Activated T-cell treated with anti-CD3 and anti-CD28 coated beads for 4 hours (primary cell): Measurements from ENCODE around the gene STRA6.

ENCODE experiments used
- DNase-seq: peaks from one replicate; pipeline ENCODE4 v3.0.0-alpha.2; 2020

The STRA6 gene

DNA sequence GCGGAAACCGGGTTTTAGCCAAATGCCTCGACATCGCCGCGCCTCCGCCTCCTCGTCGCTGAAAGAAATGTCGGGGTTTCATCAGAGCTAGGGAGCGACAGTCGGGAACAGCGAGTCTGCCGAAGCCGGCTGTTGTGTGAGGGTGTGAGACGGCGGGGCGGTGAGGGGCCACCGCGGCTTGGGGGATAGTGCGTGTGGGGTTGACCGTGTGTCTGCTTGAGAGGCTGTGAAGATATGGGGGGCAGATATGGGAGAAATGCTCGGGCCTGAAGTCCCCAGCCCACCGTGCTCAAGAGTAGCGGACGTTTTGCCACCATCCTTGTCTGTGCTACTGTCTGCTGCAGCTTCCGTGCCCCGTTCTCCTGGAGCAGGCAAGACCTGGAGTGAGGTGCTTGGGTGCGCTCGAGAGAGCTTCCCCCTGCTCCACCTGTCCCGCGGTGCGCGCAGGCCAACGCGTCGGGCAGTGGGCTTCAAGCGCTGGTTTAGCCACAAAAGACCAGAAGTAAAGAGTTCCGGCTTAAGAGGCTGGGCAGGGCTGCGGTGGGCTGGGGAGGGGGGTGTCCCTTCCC is 72.9 kb downstream of the STRA6 start:
- no peak for DNase-seq
